Hepatocyte (in vitro differentiated cells): ENCODE results near the gene PGAP3. TPM values are rescaled to one million over a fixed set of nuclear protein-coding genes. Genes with fewer than 3 reads are reported as not detected.

Experiments
- DNase-seq: peaks from one replicate; pipeline ENCODE4 v3.0.0-alpha.2; 2016; ENCODE audit warnings: low spot score
- H2AFZ ChIP-seq: fragments of 200-600 bp; sonication (generic); 2 replicates; pipeline ENCODE4 v1.6.0; 2016; ENCODE audit warnings: antibody characterized with exemption, mild to moderate bottlenecking
- H3K27ac ChIP-seq: fragments of 200-600 bp; sonication (generic); 2 replicates; pipeline ENCODE4 v1.5.1; 2016; ENCODE audit warnings: mild to moderate bottlenecking
- H3K27me3 ChIP-seq: fragments of 200-600 bp; sonication (generic); 2 replicates; pipeline ENCODE4 v1.6.1; 2016
- H3K36me3 ChIP-seq: fragments of 200-600 bp; sonication (generic); replicated peaks from 2 replicates; pipeline ENCODE4 v1.5.1; 2016; ENCODE audit warnings: low read depth; ENCODE audit not compliant: insufficient read depth
- H3K4me1 ChIP-seq: fragments of 200-600 bp; sonication (generic); 2 replicates; pipeline ENCODE4 v1.5.1; 2016; ENCODE audit warnings: mild to moderate bottlenecking, moderate library complexity; ENCODE audit not compliant: insufficient read depth
- H3K4me2 ChIP-seq: fragments of 200-600 bp; sonication (generic); 2 replicates; pipeline ENCODE4 v1.6.0; 2016
- H3K4me3 ChIP-seq: fragments of 200-600 bp; sonication (generic); 2 replicates; pipeline ENCODE4 v1.5.1; 2016; ENCODE audit warnings: mild to moderate bottlenecking
- H3K79me2 ChIP-seq: fragments of 200-600 bp; sonication (generic); 2 replicates; pipeline ENCODE4 v1.6.0; 2017; ENCODE audit warnings: mild to moderate bottlenecking
- H3K9me2 ChIP-seq: fragments of 200-600 bp; sonication (generic); replicated peaks from 2 replicates; pipeline ENCODE4 v1.6.0; 2017; ENCODE audit warnings: mild to moderate bottlenecking; ENCODE audit not compliant: insufficient read depth
- H3K9me3 ChIP-seq: fragments of 200-600 bp; sonication (generic); 2 replicates; pipeline ENCODE4 v1.5.1; 2016; ENCODE audit warnings: low read depth, mild to moderate bottlenecking
- H4K20me1 ChIP-seq: fragments of 200-600 bp; sonication (generic); 2 replicates; pipeline ENCODE4 v1.6.0; 2016; ENCODE audit warnings: mild to moderate bottlenecking; ENCODE audit not compliant: insufficient read depth, poor library complexity, severe bottlenecking
- EZH2 ChIP-seq: fragments of 200-600 bp; sonication (generic); IDR thresholded peaks from 2 replicates; pipeline ENCODE4 v1.6.1; 2016; ENCODE audit warnings: antibody characterized with exemption, mild to moderate bottlenecking, borderline replicate concordance
- EZH2phosphoT487 ChIP-seq: fragments of 200-600 bp; sonication (generic); IDR thresholded peaks from one replicate; pipeline ENCODE4 v1.6.1; 2018; ENCODE audit warnings: antibody characterized with exemption, mild to moderate bottlenecking, low read depth, moderate library complexity; ENCODE audit not compliant: unreplicated experiment, severe bottlenecking
- WGBS: methylation state at CpG from one replicate; pipeline ENCODE4 v1.1.6; 2016; ENCODE audit warnings: low lambda C conversion rate; ENCODE audit errors: missing lambda C conversion rate; 5-methylcytosine and 5-hydroxymethylcytosine counted together
- polyA plus RNA-seq: library from polyadenylated mRNA; unstranded; fragments of >200 nt; fragmentation: Nextera tagmentation; extraction: Ambion mirVana; gene quantifications from 2 replicates; pipeline ENCODE4 v1.2.1, GENCODE V29; 2016
- total RNA-seq: library from RNA; depleted of rRNA; stranded (reverse); fragments of >200 nt; gene quantifications from 2 replicates; pipeline ENCODE4 v1.2.3, GENCODE V29; 2014
- TF ChIP-seq, protein P1 (sequence below): fragments of 200-600 bp; sonication (generic); IDR thresholded peaks from 2 replicates; pipeline ENCODE4 v1.5.1; 2016; ENCODE audit warnings: antibody characterized with exemption, mild to moderate bottlenecking; ENCODE audit not compliant: poor library complexity

PGAP3 gene
- total and polyA plus RNA-seq, 2 experiments from 2014 or later: 33.0 to 35.4 TPM

DNA sequence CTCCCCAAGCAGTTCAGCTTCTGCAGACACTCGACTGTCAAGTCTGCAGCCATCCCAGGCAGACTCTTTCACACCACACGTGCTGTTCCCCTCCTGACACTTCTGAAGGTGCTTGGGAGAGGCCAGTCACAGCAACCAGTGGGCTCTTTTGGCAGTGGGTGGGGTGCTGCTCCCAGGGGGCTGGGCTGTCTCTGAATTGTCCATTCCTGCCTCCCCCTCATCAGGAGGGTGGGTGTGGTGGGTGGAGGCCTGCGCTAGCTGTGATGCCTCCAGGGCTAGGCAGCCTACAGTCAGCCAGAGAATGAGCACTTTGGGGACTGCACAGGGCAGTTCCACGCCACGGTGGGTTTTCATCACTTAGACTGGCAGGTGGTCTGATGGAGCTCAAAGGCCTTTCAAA, 40.6 kb downstream of the PGAP3 start:
- no peak overlapping the region for H2AFZ ChIP-seq
- H3K4me3 ChIP-seq: no peak overlapping the region
- H3K27ac ChIP-seq: no peak overlapping the region
- H3K9me2 ChIP-seq: no peaks in the 10 kb centered on the region
- 80% methylated on average over 4 of the region's 5 CpGs for WGBS
- DNase-seq: no peak
- TF ChIP-seq EZH2phosphoT487: no peak
- TF ChIP-seq, protein P1, sequence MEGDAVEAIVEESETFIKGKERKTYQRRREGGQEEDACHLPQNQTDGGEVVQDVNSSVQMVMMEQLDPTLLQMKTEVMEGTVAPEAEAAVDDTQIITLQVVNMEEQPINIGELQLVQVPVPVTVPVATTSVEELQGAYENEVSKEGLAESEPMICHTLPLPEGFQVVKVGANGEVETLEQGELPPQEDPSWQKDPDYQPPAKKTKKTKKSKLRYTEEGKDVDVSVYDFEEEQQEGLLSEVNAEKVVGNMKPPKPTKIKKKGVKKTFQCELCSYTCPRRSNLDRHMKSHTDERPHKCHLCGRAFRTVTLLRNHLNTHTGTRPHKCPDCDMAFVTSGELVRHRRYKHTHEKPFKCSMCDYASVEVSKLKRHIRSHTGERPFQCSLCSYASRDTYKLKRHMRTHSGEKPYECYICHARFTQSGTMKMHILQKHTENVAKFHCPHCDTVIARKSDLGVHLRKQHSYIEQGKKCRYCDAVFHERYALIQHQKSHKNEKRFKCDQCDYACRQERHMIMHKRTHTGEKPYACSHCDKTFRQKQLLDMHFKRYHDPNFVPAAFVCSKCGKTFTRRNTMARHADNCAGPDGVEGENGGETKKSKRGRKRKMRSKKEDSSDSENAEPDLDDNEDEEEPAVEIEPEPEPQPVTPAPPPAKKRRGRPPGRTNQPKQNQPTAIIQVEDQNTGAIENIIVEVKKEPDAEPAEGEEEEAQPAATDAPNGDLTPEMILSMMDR: no peak
- no peak for TF ChIP-seq EZH2
- no peaks in the 10 kb centered on the region for H3K27me3 ChIP-seq
- no peak overlapping the region for H3K4me2 ChIP-seq
- H3K9me3 ChIP-seq: no peaks in the 10 kb centered on the region
- H3K79me2 ChIP-seq: peaks cover 83% of the 10 kb centered on the region
- H3K36me3 ChIP-seq: no peaks in the 10 kb centered on the region
- H4K20me1 ChIP-seq: peaks cover 3% of the 10 kb centered on the region
- peaks cover 8% of the 10 kb centered on the region for H3K4me1 ChIP-seq

DNA sequence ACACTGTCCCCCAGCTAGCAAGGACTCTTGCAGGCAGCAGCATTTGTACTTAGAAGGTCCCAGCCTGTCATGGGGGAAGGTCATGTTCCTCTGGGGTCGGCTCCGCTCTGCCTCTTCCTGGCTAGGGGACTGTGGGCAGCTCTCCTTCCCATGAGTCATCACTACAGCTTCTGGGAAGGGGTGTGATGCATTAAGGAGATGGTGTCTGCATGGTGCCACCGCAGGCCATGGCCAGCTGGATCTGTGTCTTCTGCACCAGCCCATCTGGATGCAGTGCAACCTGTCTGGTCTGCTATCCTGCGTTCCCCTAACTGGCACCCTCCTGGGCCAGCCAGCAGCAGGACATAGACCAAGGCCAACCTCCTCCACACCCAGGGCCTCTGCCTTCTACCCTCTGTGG, 44.6 kb downstream of the PGAP3 start:
- H3K36me3 ChIP-seq: no peaks in the 10 kb centered on the region

DNA sequence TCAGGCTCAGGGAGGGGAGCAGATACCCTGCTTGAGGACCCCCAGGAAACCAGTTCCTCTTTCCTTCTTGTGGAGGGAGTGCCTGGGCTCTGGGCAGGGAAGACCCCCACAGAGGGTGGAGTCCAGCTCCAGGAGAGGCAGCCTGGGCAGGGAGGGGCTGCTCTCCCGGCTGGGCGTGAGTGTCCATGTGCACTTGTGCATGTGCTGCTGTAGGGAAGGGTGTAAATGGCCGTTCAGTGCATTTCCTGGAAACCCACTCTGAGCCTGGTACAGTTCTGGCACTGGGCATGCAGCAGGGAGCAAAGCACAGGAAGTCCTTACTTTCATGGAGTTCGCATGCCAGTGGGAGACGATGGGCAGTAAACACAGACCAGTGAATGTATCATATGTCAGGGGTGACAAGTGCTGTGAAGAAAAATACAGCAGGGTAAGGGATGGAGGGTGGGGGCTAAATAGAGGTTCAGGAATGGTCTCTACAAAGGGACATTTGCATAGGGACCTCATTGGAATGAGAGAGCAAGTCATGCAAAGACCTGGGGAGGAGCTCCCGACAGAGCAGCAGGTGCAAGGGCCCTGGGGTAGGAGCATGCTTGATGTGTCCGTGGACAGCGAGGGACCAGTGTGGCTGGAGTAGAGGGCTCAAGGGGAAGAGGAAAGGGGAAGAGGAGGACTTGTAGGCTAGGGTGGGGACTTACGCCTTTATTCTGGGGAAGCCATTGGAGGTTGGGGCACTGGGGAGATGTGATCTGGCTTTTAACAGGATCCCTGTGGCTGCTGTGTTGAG, 45.4 kb downstream of the PGAP3 start:
- Histone ChIP-seq H3K36me3 (no peaks in the 10 kb centered on the region), H3K4me3 (no peak overlapping the region), H3K4me1 (peaks cover 31% of the 10 kb centered on the region), H2AFZ (no peak overlapping the region), H3K79me2 (peaks cover 98% of the 10 kb centered on the region), H3K4me2 (no peak overlapping the region), H3K27ac (no peak overlapping the region), H3K9me2 (no peaks in the 10 kb centered on the region), H3K27me3 (no peaks in the 10 kb centered on the region), H4K20me1 (peaks cover 9% of the 10 kb centered on the region), H3K9me3 (no peaks in the 10 kb centered on the region)
- 94% methylated on average over 9 of the region's 9 CpGs for WGBS
- no peak for DNase-seq
- TF ChIP-seq EZH2 (no peak), EZH2phosphoT487 (no peak)
- TF ChIP-seq, protein P1: no peak

More for the DNA sequence above, 44.6 kb downstream of the PGAP3 start:
- Histone ChIP-seq H4K20me1 (peaks cover 9% of the 10 kb centered on the region), H3K79me2 (peaks cover 96% of the 10 kb centered on the region), H3K9me2 (no peaks in the 10 kb centered on the region), H3K27ac (no peak overlapping the region), H3K4me1 (peaks cover 25% of the 10 kb centered on the region), H2AFZ (no peak overlapping the region), H3K27me3 (no peaks in the 10 kb centered on the region), H3K4me2 (no peak overlapping the region), H3K4me3 (no peak overlapping the region), H3K9me3 (no peaks in the 10 kb centered on the region)
- no peak for DNase-seq
- TF ChIP-seq EZH2phosphoT487: no peak
- TF ChIP-seq EZH2: no peak
- TF ChIP-seq, protein P1: no peak
- WGBS: 97% methylated on average over 4 of the region's 4 CpGs
